Measurements from ENCODE around the gene IGFBP6.

Gene IGFBP6

GRCh38 chr12:53120685-53121525, 23.4 kb downstream of the IGFBP6 start:
- no peak for DNase-seq (ENCODE audit: low read depth)

DNA sequence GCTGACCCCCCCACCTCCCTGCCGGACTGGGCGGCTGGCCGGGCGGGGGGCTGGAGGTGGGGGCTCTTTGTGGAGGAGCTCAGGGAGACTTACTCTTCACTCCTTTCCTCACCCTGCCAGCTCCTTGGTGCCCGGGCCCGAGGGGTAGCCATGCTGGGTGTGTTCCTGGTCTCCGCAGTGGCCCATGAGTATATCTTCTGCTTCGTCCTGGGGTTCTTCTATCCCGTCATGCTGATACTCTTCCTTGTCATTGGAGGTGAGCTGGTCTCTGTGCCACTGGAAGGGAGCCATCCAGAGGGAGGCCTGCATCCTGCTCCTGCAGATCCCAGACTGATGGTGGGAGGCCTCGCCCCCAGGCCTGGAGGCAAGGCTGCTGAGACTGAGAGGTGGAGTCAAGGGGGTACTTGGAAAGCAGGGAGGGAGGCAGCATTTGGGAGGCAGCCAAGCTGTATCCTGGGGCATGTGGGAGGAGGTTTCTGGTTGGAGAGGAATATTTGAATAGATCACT, 25.5 kb downstream of the IGFBP6 start:
- no peak for DNase-seq (ENCODE audit: low read depth)

- no peak for DNase-seq (ENCODE audit: low read depth)
These were observed 26.3 kb downstream of the IGFBP6 start for GRCh38 chr12:53123578-53124351.

- no peak for DNase-seq (ENCODE audit: low read depth)
These were observed 26.9 kb downstream of the IGFBP6 start for GRCh38 chr12:53124352-53124723.

DNA sequence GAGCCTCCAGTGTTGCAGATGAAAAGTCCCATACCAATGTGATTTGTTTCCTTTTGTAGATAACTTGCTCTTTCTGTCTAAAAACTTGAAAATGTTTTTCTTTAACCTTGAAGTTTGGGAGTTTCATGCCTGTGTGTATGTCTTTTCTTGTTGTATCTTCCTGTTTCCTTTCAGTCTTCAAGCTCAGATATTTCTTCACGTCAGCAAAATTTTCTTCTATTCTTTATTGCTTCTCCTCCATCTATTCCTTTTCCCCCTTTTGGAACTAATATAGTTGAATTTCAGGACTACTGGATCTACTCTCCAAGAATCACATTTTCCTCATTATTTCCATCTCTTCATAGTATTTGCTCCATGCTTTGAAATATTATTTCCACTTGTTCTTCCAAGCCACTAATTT, 29.7 kb downstream of the IGFBP6 start:
- no peak for DNase-seq (ENCODE audit: low read depth)

DNA sequence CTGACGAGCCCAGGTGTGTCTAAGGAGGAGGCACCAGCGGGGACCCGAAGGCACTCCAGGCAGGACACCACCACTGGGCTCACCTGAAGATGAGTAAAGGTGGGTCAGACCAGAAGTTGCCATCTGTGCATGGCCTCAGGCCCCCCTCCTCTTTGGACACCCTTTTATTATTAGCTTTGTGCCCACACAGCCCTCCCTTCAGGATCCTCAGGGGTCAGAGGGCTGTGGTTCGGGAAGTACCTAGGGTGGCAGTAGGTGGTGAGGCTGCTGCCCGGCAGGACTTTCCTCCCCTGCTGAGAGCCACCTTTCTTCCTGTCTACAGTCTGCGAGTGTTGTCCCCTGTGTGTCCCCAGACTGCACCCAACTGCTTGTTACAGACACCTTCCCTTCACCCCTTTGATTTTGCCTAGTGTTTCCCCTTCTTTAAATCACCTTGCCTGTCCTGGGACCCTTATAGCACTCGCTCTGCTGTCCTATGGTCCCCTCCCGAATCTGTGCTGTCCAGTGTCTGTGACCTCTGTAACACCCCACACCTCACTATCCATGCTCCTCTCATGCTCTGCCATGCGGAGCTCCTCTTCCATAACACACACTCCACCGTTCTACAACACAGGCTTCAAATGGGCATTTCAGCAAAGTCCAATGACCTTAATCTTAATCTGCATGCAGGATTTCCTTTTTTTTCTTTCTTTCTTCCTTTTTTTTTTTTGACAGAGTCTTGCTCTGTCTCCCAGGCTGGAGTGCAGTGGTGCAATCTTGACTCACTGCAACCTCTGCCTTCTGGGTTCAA, 31.5 kb downstream of the IGFBP6 start:
- DNase-seq (ENCODE audit: low read depth): no peak

- DNase-seq (ENCODE audit: low read depth): no peak
These were observed 34.4 kb downstream of the IGFBP6 start for GRCh38 chr12:53131844-53132243.

GRCh38 chr12:53133722-53134121, 36.3 kb downstream of the IGFBP6 start:
- no peak for DNase-seq (ENCODE audit: low read depth)

GRCh38 chr12:53143355-53143754, 45.9 kb downstream of the IGFBP6 start:
- DNase-seq (ENCODE audit: low read depth): no peak

GRCh38 chr12:53145383-53146260, 48.2 kb downstream of the IGFBP6 start:
- no peak for DNase-seq (ENCODE audit: low read depth)

DNA sequence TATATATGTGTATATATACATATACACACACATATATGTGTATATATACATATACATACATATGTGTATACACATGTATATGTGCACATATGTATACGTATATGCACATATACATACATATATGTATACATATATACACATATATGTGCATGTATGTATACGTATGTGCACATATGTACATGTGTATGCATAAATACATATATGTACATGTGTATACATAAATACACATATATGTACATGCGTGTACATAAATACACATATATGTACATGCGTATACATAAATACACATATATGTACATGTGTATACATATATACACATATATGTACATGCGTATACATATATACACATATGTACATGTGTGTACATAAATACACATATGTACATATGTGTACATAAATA, 49.7 kb downstream of the IGFBP6 start:
- DNase-seq (ENCODE audit: low read depth): no peak

GRCh38 chr12:53147653-53148052, 50.2 kb downstream of the IGFBP6 start:
- no peak for DNase-seq (ENCODE audit: low read depth)

GRCh38 chr12:53151039-53151438, 53.6 kb downstream of the IGFBP6 start:
- DNase-seq (ENCODE audit: low read depth): no peak
